Pancreas (tissue), 10 donors: Measurements from ENCODE around the gene MFSD2A. TPM values are rescaled to one million over a fixed set of nuclear protein-coding genes. Genes with fewer than 3 reads are reported as not detected.

Experiments
- ATAC-seq, 4 donors: fragments of 200-7000 bp; cut with Tn5 transposase; one replicate each; pipeline versions ENCODE4 v1.8.0 to v1.9.1; 2020; ENCODE audit warnings: mild to moderate bottlenecking in 4 of 4, moderate library complexity in 4 of 4
- DNase-seq, 6 donors: peaks; one replicate each; pipeline ENCODE4 v3.0.0-alpha.2; 2020
- FAIRE-seq: peaks from 2 replicates; lab custom pipeline; 2012; peaks lifted over from hg19 to GRCh38; lab: Jason Lieb, UNC
- H3K27ac ChIP-seq, 4 donors: fragments of 200-600 bp; sonication (generic); 1 replicate in 3 of 4; 2 replicates in 1 of 4; pipeline versions ENCODE4 v1.5.0 to v1.8.0; 2020
- H3K27me3 ChIP-seq, 4 donors: fragments of 200-600 bp; one replicate each; pipeline ENCODE4 v1.8.0; 2021
- H3K36me3 ChIP-seq, 3 donors: fragments of 200-600 bp; sonication (generic) in 1 of 3; one replicate each; pipeline versions ENCODE4 v1.5.0 to v1.8.0; 2020 to 2021
- H3K4me1 ChIP-seq, 3 donors: fragments of 200-600 bp; one replicate each; pipeline ENCODE4 v1.8.0; 2021
- H3K4me3 ChIP-seq, 4 donors: fragments of 200-600 bp; sonication (generic) in 2 of 4; one replicate each; pipeline versions ENCODE4 v1.5.0 to v1.8.0; 2020 to 2021
- H3K9me3 ChIP-seq, 4 donors: fragments of 200-600 bp; one replicate each; pipeline ENCODE4 v1.8.0; 2021
- WGBS, 2 donors: extraction: QIAGEN DNeasy Blood & Tissue Kit; methylation state at CpG; one replicate each; pipeline ENCODE4 v1.1.7; 2013; 5-methylcytosine and 5-hydroxymethylcytosine counted together
- intact Hi-C, 3 donors: fragments of 100-400 bp; cut with DNase I; formaldehyde crosslinking; loops; one replicate each; pipeline versions ENCODE4 v1.11.1 to v1.14.2; 2022
- polyA plus RNA-seq, 2 donors: library from polyadenylated mRNA; stranded (reverse); fragments of 200-250 nt; gene quantifications; one replicate each; pipeline ENCODE4 v1.2.3, GENCODE V29; 2013
- total RNA-seq, 6 donors: library from RNA; stranded (reverse); fragmentation: NEBNext Ultra II Directional in 4 of 6; extraction: Animal tissue kit (Norgen Biotek cat#: 25700) in 4 of 6; gene quantifications; one replicate each; pipeline versions ENCODE4 v1.2.1 to v1.2.4, GENCODE V29; 2021 to 2023
- TF ChIP-seq, protein P1 (sequence below), 4 donors: fragments of 200-600 bp; sonication (generic) in 3 of 4; IDR thresholded peaks; one replicate each; pipeline versions ENCODE4 v1.5.0 to v1.8.0; 2021; ENCODE audit warnings: antibody characterized with exemption in 4 of 4
- donor health status: healthy with polysubstance abuse.
- donor health status: DM: no; HTN: no; CAD: no; lungs with moderate emphysema.
- donor health status: DM: no; HTN: no; CAD: no.
- donor health status: control.
- donor health status: control.
- donor health status: Bipolar disorder and iron deficiency.
- donor health status: DM: yes; HTN: yes; CAD: no.
- donor health status: DM: no; HTN: no; CAD: no.
- donor health status: DM: no; HTN: no; CAD: no.
- donor health status: DM: yes; HTN: yes; CAD: no.

MFSD2A gene
- total and polyA plus RNA-seq, 8 donors: 0.16 to 1.0 (median 0.47) TPM; not detected in 1

GRCh38 chr1:39965044-39965443 lies 10.1 kb downstream of the MFSD2A start:
- H3K4me1 ChIP-seq: no peaks in the 10 kb centered on the region
- WGBS, 2 donors: 88 to 89% methylated on average over 9 of the region's 9 CpGs
- intact Hi-C loops: loop anchor here in 2 of 3 donors (5.0 to 10.0 kb wide), 2 partner anchors 50 to 148 kb away; no protein-coding TSS in a partner anchor
- H3K27me3 ChIP-seq: no peaks in the 10 kb centered on the region
- no peaks in the 10 kb centered on the region for H3K9me3 ChIP-seq
- no peaks in the 10 kb centered on the region for H3K36me3 ChIP-seq
- no peak overlapping the region for H3K27ac ChIP-seq
- FAIRE-seq (no peak), DNase-seq (no peak), ATAC-seq (no peak)
- TF ChIP-seq, protein P1, sequence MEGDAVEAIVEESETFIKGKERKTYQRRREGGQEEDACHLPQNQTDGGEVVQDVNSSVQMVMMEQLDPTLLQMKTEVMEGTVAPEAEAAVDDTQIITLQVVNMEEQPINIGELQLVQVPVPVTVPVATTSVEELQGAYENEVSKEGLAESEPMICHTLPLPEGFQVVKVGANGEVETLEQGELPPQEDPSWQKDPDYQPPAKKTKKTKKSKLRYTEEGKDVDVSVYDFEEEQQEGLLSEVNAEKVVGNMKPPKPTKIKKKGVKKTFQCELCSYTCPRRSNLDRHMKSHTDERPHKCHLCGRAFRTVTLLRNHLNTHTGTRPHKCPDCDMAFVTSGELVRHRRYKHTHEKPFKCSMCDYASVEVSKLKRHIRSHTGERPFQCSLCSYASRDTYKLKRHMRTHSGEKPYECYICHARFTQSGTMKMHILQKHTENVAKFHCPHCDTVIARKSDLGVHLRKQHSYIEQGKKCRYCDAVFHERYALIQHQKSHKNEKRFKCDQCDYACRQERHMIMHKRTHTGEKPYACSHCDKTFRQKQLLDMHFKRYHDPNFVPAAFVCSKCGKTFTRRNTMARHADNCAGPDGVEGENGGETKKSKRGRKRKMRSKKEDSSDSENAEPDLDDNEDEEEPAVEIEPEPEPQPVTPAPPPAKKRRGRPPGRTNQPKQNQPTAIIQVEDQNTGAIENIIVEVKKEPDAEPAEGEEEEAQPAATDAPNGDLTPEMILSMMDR (IDR thresholded peaks at IDR 0.05): no peak
- H3K4me3 ChIP-seq: no peak overlapping the region

DNA sequence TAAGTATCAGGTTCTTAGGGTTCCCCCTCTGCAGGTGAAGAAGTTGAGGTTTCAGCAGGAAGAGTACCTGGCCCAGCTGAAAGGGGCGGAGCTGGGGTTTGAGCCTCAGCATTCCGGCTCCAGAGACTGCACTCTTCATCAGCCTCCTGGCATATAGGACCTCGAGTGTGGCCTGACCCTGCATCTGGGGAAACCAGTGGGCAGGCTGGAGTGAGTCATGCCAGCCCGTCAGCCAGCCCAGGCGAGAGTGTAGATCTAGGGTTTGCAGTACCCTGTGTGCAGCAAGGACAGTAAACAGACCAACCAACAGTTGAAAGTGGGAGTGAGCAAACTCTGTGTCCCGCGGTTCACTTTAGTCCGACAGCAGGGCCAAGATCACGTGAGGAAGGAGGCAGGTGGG lies 14.1 kb downstream of the MFSD2A start:
- Histone ChIP-seq H3K4me3 (no peak overlapping the region), H3K27ac (no peak overlapping the region), H3K4me1 (peaks cover 0 to 7% (median 0%) of the 10 kb centered on the region in 3 donors), H3K27me3 (no peaks in the 10 kb centered on the region), H3K9me3 (no peaks in the 10 kb centered on the region), H3K36me3 (no peaks in the 10 kb centered on the region)
- FAIRE-seq: no peak
- TF ChIP-seq, protein P1 (IDR thresholded peaks at IDR 0.05): no peak
- no peak for DNase-seq
- 89 to 91% methylated on average over 9 of the region's 9 CpGs for WGBS, 2 donors
- intact Hi-C loops: loop anchor here in 2 of 3 donors (5.0 to 10.0 kb wide), 2 partner anchors 54 to 152 kb away; no protein-coding TSS in a partner anchor
- no peak for ATAC-seq

GRCh38 chr1:39969531-39970270 lies 14.8 kb downstream of the MFSD2A start:
- WGBS, 2 donors: 93 to 96% methylated on average over 13 of the region's 13 CpGs
- H3K27ac ChIP-seq: no peak overlapping the region
- DNase-seq: no peak

GRCh38 chr1:39970274-39970673 lies 15.3 kb downstream of the MFSD2A start:
- Histone ChIP-seq H3K4me3 (no peak overlapping the region), H3K9me3 (no peaks in the 10 kb centered on the region), H3K27me3 (no peaks in the 10 kb centered on the region), H3K27ac (no peak overlapping the region), H3K36me3 (no peaks in the 10 kb centered on the region), H3K4me1 (peaks cover 0 to 7% (median 0%) of the 10 kb centered on the region in 3 donors)
- DNase-seq (no peak), FAIRE-seq (no peak), ATAC-seq (peak; percentile 24 to 68 (median 58))
- intact Hi-C loops: loop anchor here in 2 of 3 donors (5.0 to 10.0 kb wide), 2 partner anchors 43 to 155 kb away; no protein-coding TSS in a partner anchor
- WGBS, 2 donors: 37 to 54% methylated on average over 4 of the region's 4 CpGs
- TF ChIP-seq, protein P1 (IDR thresholded peaks at IDR 0.05): no peak

More at GRCh38 chr1:39969531-39970270, 14.8 kb downstream of the MFSD2A start:
- no peaks in the 10 kb centered on the region for H3K27me3 ChIP-seq
- no peak overlapping the region for H3K4me3 ChIP-seq
- FAIRE-seq: no peak
- ATAC-seq: no peak
- TF ChIP-seq, protein P1 (IDR thresholded peaks at IDR 0.05): no peak
- H3K36me3 ChIP-seq: no peaks in the 10 kb centered on the region
- no peaks in the 10 kb centered on the region for H3K9me3 ChIP-seq
- intact Hi-C loops: loop anchor here in 2 of 3 donors (5.0 to 10.0 kb wide), 4 partner anchors 42 to 155 kb away; no protein-coding TSS in a partner anchor
- peaks cover 0 to 7% (median 0%) of the 10 kb centered on the region in 3 donors for H3K4me1 ChIP-seq
